Measurements from ENCODE around the gene TBPL2.

Gene TBPL2

DNA sequence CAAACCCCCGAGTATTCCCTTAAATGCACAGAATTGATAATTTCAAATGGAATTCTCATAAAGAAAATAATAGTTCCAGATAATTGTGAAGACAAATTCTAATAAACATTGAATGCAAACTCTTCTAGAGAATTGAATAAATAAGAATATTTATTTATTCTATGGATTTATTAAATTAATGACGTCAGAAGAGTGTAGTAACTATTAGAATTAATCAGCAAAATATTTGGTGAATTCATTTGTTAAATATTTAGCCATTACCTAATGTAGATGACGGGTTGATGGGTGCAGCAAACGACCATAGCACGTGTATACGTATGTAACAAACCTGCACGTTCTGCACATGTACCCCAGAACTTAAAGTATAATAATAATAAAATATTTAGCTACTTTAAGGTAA, 33.4 kb upstream of the TBPL2 start:
- ATAC-seq = no peak
- TF ChIP-seq ZC3H10 (CRISPR knock-in tag; IDR thresholded peaks at IDR 0.05) = no peak
- no peak for TF ChIP-seq BACH2 (CRISPR knock-in tag; IDR thresholded peaks at IDR 0.05; ENCODE audit: borderline replicate concordance)
- TF ChIP-seq GLIS3 (CRISPR knock-in tag; IDR thresholded peaks at IDR 0.05) = no peak
- no peak for TF ChIP-seq SNAI2 (CRISPR knock-in tag; IDR thresholded peaks at IDR 0.05)
- TF ChIP-seq CSDC2 (CRISPR knock-in tag; IDR thresholded peaks at IDR 0.05) = no peak
- no peak for TF ChIP-seq TCF4 (CRISPR knock-in tag; IDR thresholded peaks at IDR 0.05; ENCODE audit: borderline replicate concordance)
- TF ChIP-seq RARB (CRISPR knock-in tag; IDR thresholded peaks at IDR 0.05) = no peak
- TF ChIP-seq, protein P1, sequence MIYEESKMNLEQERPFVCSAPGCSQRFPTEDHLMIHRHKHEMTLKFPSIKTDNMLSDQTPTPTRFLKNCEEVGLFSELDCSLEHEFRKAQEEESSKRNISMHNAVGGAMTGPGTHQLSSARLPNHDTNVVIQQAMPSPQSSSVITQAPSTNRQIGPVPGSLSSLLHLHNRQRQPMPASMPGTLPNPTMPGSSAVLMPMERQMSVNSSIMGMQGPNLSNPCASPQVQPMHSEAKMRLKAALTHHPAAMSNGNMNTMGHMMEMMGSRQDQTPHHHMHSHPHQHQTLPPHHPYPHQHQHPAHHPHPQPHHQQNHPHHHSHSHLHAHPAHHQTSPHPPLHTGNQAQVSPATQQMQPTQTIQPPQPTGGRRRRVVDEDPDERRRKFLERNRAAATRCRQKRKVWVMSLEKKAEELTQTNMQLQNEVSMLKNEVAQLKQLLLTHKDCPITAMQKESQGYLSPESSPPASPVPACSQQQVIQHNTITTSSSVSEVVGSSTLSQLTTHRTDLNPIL (CRISPR knock-in tag; IDR thresholded peaks at IDR 0.05; ENCODE audit: low read depth) = no peak
- TF ChIP-seq ZFP30 (CRISPR knock-in tag; IDR thresholded peaks at IDR 0.05) = no peak
- no peak for TF ChIP-seq PPARA (CRISPR knock-in tag; IDR thresholded peaks at IDR 0.05; ENCODE audit: borderline replicate concordance)
- no peak for TF ChIP-seq ISL1 (CRISPR knock-in tag; IDR thresholded peaks at IDR 0.05)
- TF ChIP-seq ZNF70 (CRISPR knock-in tag; IDR thresholded peaks at IDR 0.05) = no peak
- TF ChIP-seq, protein P2, sequence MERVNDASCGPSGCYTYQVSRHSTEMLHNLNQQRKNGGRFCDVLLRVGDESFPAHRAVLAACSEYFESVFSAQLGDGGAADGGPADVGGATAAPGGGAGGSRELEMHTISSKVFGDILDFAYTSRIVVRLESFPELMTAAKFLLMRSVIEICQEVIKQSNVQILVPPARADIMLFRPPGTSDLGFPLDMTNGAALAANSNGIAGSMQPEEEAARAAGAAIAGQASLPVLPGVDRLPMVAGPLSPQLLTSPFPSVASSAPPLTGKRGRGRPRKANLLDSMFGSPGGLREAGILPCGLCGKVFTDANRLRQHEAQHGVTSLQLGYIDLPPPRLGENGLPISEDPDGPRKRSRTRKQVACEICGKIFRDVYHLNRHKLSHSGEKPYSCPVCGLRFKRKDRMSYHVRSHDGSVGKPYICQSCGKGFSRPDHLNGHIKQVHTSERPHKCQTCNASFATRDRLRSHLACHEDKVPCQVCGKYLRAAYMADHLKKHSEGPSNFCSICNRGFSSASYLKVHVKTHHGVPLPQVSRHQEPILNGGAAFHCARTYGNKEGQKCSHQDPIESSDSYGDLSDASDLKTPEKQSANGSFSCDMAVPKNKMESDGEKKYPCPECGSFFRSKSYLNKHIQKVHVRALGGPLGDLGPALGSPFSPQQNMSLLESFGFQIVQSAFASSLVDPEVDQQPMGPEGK (CRISPR knock-in tag; IDR thresholded peaks at IDR 0.05; ENCODE audit: borderline replicate concordance) = no peak
- TF ChIP-seq, protein P3, sequence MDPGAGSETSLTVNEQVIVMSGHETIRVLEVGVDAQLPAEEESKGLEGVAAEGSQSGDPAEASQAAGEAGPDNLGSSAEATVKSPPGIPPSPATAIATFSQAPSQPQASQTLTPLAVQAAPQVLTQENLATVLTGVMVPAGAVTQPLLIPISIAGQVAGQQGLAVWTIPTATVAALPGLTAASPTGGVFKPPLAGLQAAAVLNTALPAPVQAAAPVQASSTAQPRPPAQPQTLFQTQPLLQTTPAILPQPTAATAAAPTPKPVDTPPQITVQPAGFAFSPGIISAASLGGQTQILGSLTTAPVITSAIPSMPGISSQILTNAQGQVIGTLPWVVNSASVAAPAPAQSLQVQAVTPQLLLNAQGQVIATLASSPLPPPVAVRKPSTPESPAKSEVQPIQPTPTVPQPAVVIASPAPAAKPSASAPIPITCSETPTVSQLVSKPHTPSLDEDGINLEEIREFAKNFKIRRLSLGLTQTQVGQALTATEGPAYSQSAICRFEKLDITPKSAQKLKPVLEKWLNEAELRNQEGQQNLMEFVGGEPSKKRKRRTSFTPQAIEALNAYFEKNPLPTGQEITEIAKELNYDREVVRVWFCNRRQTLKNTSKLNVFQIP (CRISPR knock-in tag; IDR thresholded peaks at IDR 0.05; ENCODE audit: borderline replicate concordance, low read depth) = no peak
- TF ChIP-seq ZNF8 (CRISPR knock-in tag; IDR thresholded peaks at IDR 0.05) = no peak
- no peak for TF ChIP-seq ZFP3 (CRISPR knock-in tag; IDR thresholded peaks at IDR 0.05)
- TF ChIP-seq, protein P4, sequence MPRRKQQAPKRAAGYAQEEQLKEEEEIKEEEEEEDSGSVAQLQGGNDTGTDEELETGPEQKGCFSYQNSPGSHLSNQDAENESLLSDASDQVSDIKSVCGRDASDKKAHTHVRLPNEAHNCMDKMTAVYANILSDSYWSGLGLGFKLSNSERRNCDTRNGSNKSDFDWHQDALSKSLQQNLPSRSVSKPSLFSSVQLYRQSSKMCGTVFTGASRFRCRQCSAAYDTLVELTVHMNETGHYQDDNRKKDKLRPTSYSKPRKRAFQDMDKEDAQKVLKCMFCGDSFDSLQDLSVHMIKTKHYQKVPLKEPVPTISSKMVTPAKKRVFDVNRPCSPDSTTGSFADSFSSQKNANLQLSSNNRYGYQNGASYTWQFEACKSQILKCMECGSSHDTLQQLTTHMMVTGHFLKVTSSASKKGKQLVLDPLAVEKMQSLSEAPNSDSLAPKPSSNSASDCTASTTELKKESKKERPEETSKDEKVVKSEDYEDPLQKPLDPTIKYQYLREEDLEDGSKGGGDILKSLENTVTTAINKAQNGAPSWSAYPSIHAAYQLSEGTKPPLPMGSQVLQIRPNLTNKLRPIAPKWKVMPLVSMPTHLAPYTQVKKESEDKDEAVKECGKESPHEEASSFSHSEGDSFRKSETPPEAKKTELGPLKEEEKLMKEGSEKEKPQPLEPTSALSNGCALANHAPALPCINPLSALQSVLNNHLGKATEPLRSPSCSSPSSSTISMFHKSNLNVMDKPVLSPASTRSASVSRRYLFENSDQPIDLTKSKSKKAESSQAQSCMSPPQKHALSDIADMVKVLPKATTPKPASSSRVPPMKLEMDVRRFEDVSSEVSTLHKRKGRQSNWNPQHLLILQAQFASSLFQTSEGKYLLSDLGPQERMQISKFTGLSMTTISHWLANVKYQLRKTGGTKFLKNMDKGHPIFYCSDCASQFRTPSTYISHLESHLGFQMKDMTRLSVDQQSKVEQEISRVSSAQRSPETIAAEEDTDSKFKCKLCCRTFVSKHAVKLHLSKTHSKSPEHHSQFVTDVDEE (CRISPR knock-in tag; IDR thresholded peaks at IDR 0.05) = no peak
- TF ChIP-seq ESRRG (CRISPR knock-in tag; IDR thresholded peaks at IDR 0.05) = no peak

DNA sequence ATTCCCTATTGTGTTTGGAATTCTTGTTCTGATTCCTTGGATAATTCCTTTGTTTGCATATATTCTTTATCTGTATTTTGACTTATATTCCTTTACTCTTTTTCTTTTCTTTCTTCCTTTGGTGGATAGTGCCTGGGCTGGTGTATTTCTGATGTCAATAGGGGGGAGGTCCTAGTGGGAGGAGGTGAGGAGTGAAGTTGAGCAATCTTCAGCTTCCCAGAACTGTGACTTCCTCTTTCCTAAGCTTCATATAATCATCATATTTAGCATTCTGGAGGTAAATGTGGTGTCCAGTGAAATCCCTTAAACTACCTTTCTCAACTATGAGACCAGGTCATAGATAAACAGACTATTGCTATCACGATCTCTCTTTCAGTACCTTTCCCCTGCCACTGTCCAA, 29.6 kb upstream of the TBPL2 start:
- ATAC-seq = no peak
- TF ChIP-seq CSDC2 (CRISPR knock-in tag; IDR thresholded peaks at IDR 0.05) = no peak
- TF ChIP-seq ARNTL (CRISPR knock-in tag; IDR thresholded peaks at IDR 0.05; ENCODE audit: borderline replicate concordance, low read depth) = no peak
- no peak for TF ChIP-seq OSR1 (CRISPR knock-in tag; IDR thresholded peaks at IDR 0.05)
- TF ChIP-seq ESRRG (CRISPR knock-in tag; IDR thresholded peaks at IDR 0.05) = no peak
- no peak for TF ChIP-seq RARB (CRISPR knock-in tag; IDR thresholded peaks at IDR 0.05)
- TF ChIP-seq, protein P1 (CRISPR knock-in tag; IDR thresholded peaks at IDR 0.05; ENCODE audit: low read depth) = no peak
- TF ChIP-seq SNAI2 (CRISPR knock-in tag; IDR thresholded peaks at IDR 0.05) = no peak
- TF ChIP-seq TCF4 (CRISPR knock-in tag; IDR thresholded peaks at IDR 0.05; ENCODE audit: borderline replicate concordance) = no peak
- no peak for TF ChIP-seq GLIS3 (CRISPR knock-in tag; IDR thresholded peaks at IDR 0.05)
- TF ChIP-seq, protein P5, sequence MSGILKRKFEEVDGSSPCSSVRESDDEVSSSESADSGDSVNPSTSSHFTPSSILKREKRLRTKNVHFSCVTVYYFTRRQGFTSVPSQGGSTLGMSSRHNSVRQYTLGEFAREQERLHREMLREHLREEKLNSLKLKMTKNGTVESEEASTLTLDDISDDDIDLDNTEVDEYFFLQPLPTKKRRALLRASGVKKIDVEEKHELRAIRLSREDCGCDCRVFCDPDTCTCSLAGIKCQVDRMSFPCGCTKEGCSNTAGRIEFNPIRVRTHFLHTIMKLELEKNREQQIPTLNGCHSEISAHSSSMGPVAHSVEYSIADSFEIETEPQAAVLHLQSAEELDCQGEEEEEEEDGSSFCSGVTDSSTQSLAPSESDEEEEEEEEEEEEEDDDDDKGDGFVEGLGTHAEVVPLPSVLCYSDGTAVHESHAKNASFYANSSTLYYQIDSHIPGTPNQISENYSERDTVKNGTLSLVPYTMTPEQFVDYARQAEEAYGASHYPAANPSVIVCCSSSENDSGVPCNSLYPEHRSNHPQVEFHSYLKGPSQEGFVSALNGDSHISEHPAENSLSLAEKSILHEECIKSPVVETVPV (CRISPR knock-in tag; IDR thresholded peaks at IDR 0.05) = no peak
- TF ChIP-seq ISL1 (CRISPR knock-in tag; IDR thresholded peaks at IDR 0.05) = no peak
- TF ChIP-seq ZNF70 (CRISPR knock-in tag; IDR thresholded peaks at IDR 0.05) = no peak
- no peak for TF ChIP-seq PPARA (CRISPR knock-in tag; IDR thresholded peaks at IDR 0.05; ENCODE audit: borderline replicate concordance)
- no peak for TF ChIP-seq ZFP3 (CRISPR knock-in tag; IDR thresholded peaks at IDR 0.05)
- no peak for TF ChIP-seq BACH2 (CRISPR knock-in tag; IDR thresholded peaks at IDR 0.05; ENCODE audit: borderline replicate concordance)

All from SK-N-SH treated with all-trans-retinoic acid at 6 μM for 48 hours (cell line).